HCT116 (cell line): Measurements from ENCODE around the gene B3GALNT2. TPM values are rescaled to one million over a fixed set of nuclear protein-coding genes. Genes with fewer than 3 reads are reported as not detected.

Source experiments
- ATAC-seq: fragments of 200-7000 bp; cut with Tn5 transposase; 2 replicates; pipeline ENCODE4 v1.9.1; 2020; ENCODE audit warnings: mild to moderate bottlenecking, moderate library complexity
- BruUV-seq: library from RNA; stranded (reverse); fragments of 400-500 nt; replicated peaks from 2 replicates; lab custom pipeline; 2021; lab: Mats Ljungman, UMichigan
- CTCF ChIA-PET: fragments of 300-600 bp; sonication (Branson Sonifier 250); formaldehyde crosslinking; loops from one replicate; lab custom pipeline; 2021; ENCODE audit warnings: antibody characterized with exemption; lab: Charles Lee
- POLR2A ChIA-PET: fragments of 300-600, 350-600 bp; sonication (Branson Sonifier 250); formaldehyde crosslinking; loops from one replicate; lab custom pipeline; 2021; ENCODE audit warnings: antibody characterized with exemption; lab: Charles Lee
- RAD21 ChIA-PET, 2 experiments: fragments of 300-600 bp; sonication (Branson Sonifier 250); formaldehyde crosslinking; loops; one replicate each; lab custom pipeline; 2023; ENCODE audit warnings: low total read pairs in 2 of 2; ENCODE audit not compliant: uncharacterized antibody in 2 of 2, unreplicated experiment in 2 of 2, low non-redundant PET in 1 of 2; lab: Charles Lee
- DNase-seq: peaks from one replicate; pipeline ENCODE4 v3.0.0-alpha.2; 2010; ENCODE audit warnings: low read depth, low spot score
- H2AFZ ChIP-seq: fragments of 200-600 bp; shearing (Covaris generic), sonication (generic); 2 replicates; pipeline ENCODE4 v1.6.1; 2017; ENCODE audit warnings: low read depth, mixed run types, mixed read lengths, antibody characterized with exemption, low read length; ENCODE audit not compliant: poor library complexity, severe bottlenecking
- H3K27ac ChIP-seq: 2 replicates; pipeline ENCODE4 v1.5.1; 2012; ENCODE audit warnings: low read depth, low read length
- H3K27me3 ChIP-seq: fragments of 200-600 bp; sonication (generic); 2 replicates; pipeline ENCODE4 v1.6.1; 2016; ENCODE audit warnings: mixed run types, low read length, mixed read lengths; ENCODE audit not compliant: insufficient read depth
- H3K36me3 ChIP-seq, 2 experiments: fragments of 200-500 bp in 1 of 2; fragments of 200-600 bp in 1 of 2; sonication (Bioruptor generic) in 1 of 2; sonication (generic) in 1 of 2; 2 replicates each; pipeline versions ENCODE4 v1.5.1 to v1.6.1; 2014 to 2016; ENCODE audit warnings: low read length in 2 of 2, inconsistent platforms in 1 of 2, mixed read lengths in 1 of 2, mixed run types in 1 of 2; ENCODE audit not compliant: insufficient read depth in 2 of 2, control insufficient read depth in 1 of 2
- H3K4me1 ChIP-seq, 2 experiments: fragments of 200-600 bp in 1 of 2; sonication (generic) in 1 of 2; 2 replicates each; pipeline versions ENCODE4 v1.5.1 to v1.6.1; 2012 to 2017; ENCODE audit warnings: low read length in 2 of 2, inconsistent platforms in 1 of 2, mild to moderate bottlenecking in 1 of 2, mixed read lengths in 1 of 2, mixed run types in 1 of 2, moderate library complexity in 1 of 2; ENCODE audit not compliant: insufficient read depth in 2 of 2, control insufficient read depth in 1 of 2
- H3K4me2 ChIP-seq: fragments of 200-600 bp; sonication (generic); 2 replicates; pipeline ENCODE4 v1.6.1; 2017; ENCODE audit warnings: mixed run types, low read length, mixed read lengths
- H3K4me3 ChIP-seq, 2 experiments: fragments of 200-600 bp in 1 of 2; sonication (generic) in 1 of 2; replicated peaks in 1 of 2; 2 replicates each; pipeline ENCODE4 v1.5.1; 2011 to 2016; ENCODE audit warnings: low read length in 2 of 2, control low read depth in 1 of 2, low read depth in 1 of 2, mild to moderate bottlenecking in 1 of 2, mixed read lengths in 1 of 2, mixed run types in 1 of 2
- H3K79me2 ChIP-seq: fragments of 200-600 bp; sonication (generic); 2 replicates; pipeline ENCODE4 v1.6.1; 2017; ENCODE audit warnings: mild to moderate bottlenecking, mixed run types, low read length, moderate library complexity, mixed read lengths; ENCODE audit not compliant: insufficient read depth
- H3K9ac ChIP-seq: fragments of 200-600 bp; sonication (generic); 2 replicates; pipeline ENCODE4 v1.6.1; 2016; ENCODE audit warnings: low read length, mixed read lengths
- H3K9me2 ChIP-seq: fragments of 200-600 bp; sonication (generic), shearing (Covaris generic); 2 replicates; pipeline ENCODE4 v1.6.1; 2017; ENCODE audit warnings: mixed run types, mild to moderate bottlenecking, moderate library complexity; ENCODE audit not compliant: insufficient read depth
- H3K9me3 ChIP-seq, 2 experiments: fragments of 200-500 bp in 1 of 2; fragments of 200-600 bp in 1 of 2; sonication (Bioruptor generic) in 1 of 2; sonication (generic) in 1 of 2; 2 replicates each; pipeline ENCODE4 v1.6.1; 2014 to 2017; ENCODE audit warnings: low read length in 2 of 2, mixed read lengths in 2 of 2, inconsistent platforms in 1 of 2, low read depth in 1 of 2, mild to moderate bottlenecking in 1 of 2, mixed run types in 1 of 2, moderate library complexity in 1 of 2; ENCODE audit not compliant: control insufficient read depth in 1 of 2, insufficient read depth in 1 of 2
- H4K20me1 ChIP-seq: fragments of 200-600 bp; sonication (generic), shearing (Covaris generic); 2 replicates; pipeline ENCODE4 v1.6.1; 2017; ENCODE audit warnings: mixed run types, mild to moderate bottlenecking, moderate library complexity; ENCODE audit not compliant: insufficient read depth
- EGR1 ChIP-seq: IDR thresholded peaks from 2 replicates; pipeline ENCODE4 v1.6.1; 2012; ENCODE audit warnings: low read depth
- ELF1 ChIP-seq: IDR thresholded peaks from 2 replicates; pipeline ENCODE4 v1.6.1; 2012; ENCODE audit warnings: low read depth, borderline replicate concordance
- EZH2phosphoT487 ChIP-seq: fragments of 200-600 bp; IDR thresholded peaks from 2 replicates; pipeline ENCODE4 v1.6.1; 2018; ENCODE audit warnings: antibody characterized with exemption, borderline replicate concordance
- FOSL1 ChIP-seq: IDR thresholded peaks from 2 replicates; pipeline ENCODE4 v1.6.1; 2012; ENCODE audit warnings: low read depth
- RAD21 ChIP-seq: IDR thresholded peaks from 2 replicates; pipeline ENCODE4 v1.6.1; 2012; ENCODE audit warnings: low read depth, mild to moderate bottlenecking
- SIN3A ChIP-seq: IDR thresholded peaks from 2 replicates; pipeline ENCODE4 v1.6.1; 2012; ENCODE audit warnings: low read depth
- SP1 ChIP-seq: IDR thresholded peaks from 2 replicates; pipeline ENCODE4 v1.6.1; 2012; ENCODE audit warnings: low read depth
- SRF ChIP-seq: IDR thresholded peaks from 2 replicates; pipeline ENCODE4 v1.6.1; 2012; ENCODE audit warnings: low read depth
- ZNF274 ChIP-seq: fragments of 200-500 bp; sonication (Bioruptor generic); IDR thresholded peaks from 2 replicates; pipeline ENCODE4 v1.6.1; 2014; ENCODE audit warnings: mild to moderate bottlenecking, low read depth, low read length, inconsistent platforms
- intact Hi-C: fragments of 100-400 bp; cut with micrococcal nuclease; formaldehyde crosslinking; loops from 2 replicates; pipeline ENCODE4 v1.10.0; 2022
- total RNA-seq: library from RNA; stranded (reverse); gene quantifications from one replicate; pipeline ENCODE4 v1.2.1, GENCODE V29; 2021; ENCODE audit not compliant: unreplicated experiment
- TF ChIP-seq, protein P1 (sequence below), 3 experiments: fragments of 200-600 bp in 1 of 3; sonication (generic) in 1 of 3; IDR thresholded peaks in 2 of 3; conservative IDR thresholded peaks in 1 of 3; 2 replicates each; pipeline ENCODE4 v1.5.1; 2012 to 2017; ENCODE audit warnings: low read depth in 2 of 3, low read length in 2 of 3, antibody characterized with exemption in 1 of 3, borderline replicate concordance in 1 of 3, control low read depth in 1 of 3, mild to moderate bottlenecking in 1 of 3, mixed read lengths in 1 of 3, mixed run types in 1 of 3, moderate library complexity in 1 of 3; ENCODE audit not compliant: insufficient read depth in 1 of 3

B3GALNT2 gene
- total RNA-seq, 1 experiment from 2014 or later, result 36.8 TPM

DNA sequence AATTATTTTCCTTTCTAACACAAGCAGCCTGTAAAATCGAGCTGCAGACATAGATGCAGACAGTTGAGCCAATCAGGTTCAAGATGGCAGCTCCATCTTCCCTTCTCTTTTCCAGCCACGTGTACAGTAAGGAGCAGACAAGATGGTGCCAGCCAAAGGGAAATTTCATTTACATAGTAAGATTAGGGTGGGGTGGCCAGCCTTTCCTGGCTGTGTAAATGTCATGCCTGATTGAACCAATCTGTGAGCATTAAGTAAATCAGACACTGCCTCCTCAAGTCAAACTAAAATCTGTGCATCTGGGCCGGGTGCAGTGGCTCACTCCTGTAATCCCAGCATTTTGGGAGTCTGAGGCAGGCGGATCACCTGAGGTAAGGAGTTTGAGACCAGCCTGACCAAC lies 76.8 kb downstream of the B3GALNT2 start:
- H2AFZ ChIP-seq, result no peak overlapping the region
- ChIA-PET POLR2A (no interaction called here), RAD21 (no interaction called here), CTCF (interaction anchor here (1.0 to 2.1 kb wide), 2 partner anchors 11 to 12 kb away, joined by 4 to 8 read pairs; no protein-coding TSS in a partner anchor)
- H3K9me2 ChIP-seq, result no peaks in the 10 kb centered on the region
- H3K79me2 ChIP-seq, result no peaks in the 10 kb centered on the region; the same call in 1 of the 2 replicates
- H3K4me3 ChIP-seq, result no peak overlapping the region
- no peak for ATAC-seq
- no TSS peak for BruUV-seq
- H3K4me1 ChIP-seq, result peaks cover 20 to 23% of the 10 kb centered on the region in 2 experiments
- intact Hi-C loops, result no loop called here
- no peaks in the 10 kb centered on the region for H4K20me1 ChIP-seq
- H3K9ac ChIP-seq, result no peak overlapping the region
- H3K4me2 ChIP-seq, result no peak overlapping the region
- no peaks in the 10 kb centered on the region for H3K9me3 ChIP-seq
- H3K36me3 ChIP-seq, result no peaks in the 10 kb centered on the region
- H3K27ac ChIP-seq, result no peak overlapping the region
- DNase-seq, result no peak
- H3K27me3 ChIP-seq, result no peaks in the 10 kb centered on the region
- TF ChIP-seq SIN3A (no peak), FOSL1 (no peak), EGR1 (no peak), EZH2phosphoT487 (no peak), SP1 (no peak), SRF (no peak), RAD21 (no peak), ELF1 (no peak), ZNF274 (no peak)
- TF ChIP-seq, protein P1, sequence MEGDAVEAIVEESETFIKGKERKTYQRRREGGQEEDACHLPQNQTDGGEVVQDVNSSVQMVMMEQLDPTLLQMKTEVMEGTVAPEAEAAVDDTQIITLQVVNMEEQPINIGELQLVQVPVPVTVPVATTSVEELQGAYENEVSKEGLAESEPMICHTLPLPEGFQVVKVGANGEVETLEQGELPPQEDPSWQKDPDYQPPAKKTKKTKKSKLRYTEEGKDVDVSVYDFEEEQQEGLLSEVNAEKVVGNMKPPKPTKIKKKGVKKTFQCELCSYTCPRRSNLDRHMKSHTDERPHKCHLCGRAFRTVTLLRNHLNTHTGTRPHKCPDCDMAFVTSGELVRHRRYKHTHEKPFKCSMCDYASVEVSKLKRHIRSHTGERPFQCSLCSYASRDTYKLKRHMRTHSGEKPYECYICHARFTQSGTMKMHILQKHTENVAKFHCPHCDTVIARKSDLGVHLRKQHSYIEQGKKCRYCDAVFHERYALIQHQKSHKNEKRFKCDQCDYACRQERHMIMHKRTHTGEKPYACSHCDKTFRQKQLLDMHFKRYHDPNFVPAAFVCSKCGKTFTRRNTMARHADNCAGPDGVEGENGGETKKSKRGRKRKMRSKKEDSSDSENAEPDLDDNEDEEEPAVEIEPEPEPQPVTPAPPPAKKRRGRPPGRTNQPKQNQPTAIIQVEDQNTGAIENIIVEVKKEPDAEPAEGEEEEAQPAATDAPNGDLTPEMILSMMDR (IDR thresholded peaks at IDR 0.05 in 2 of 3, conservative IDR thresholded peaks at IDR 0.05 in 1 of 3; ENCODE audit: borderline replicate concordance in 1 of 3, insufficient read depth in 1 of 3, low read depth in 2 of 3, low read length in 2 of 3), result no peak
